ENCODE measurements around the gene ZNF383. TPM values are rescaled to one million over a fixed set of nuclear protein-coding genes. Genes with fewer than 3 reads are reported as not detected.

ZNF383 gene
- 2.1 and 2.7 TPM in 2 replicates for total RNA-seq

GRCh38 chr19:37217775-37218591, at the start of gene ZNF383:
Gene ZNF383, plus strand, starts transcription at chr19:37218214. Its CDS starts 12,240 bp downstream, at chr19:37230454.

GRCh38 chr19:37172368-37173366, 45.3 kb upstream of the ZNF383 start, which contains the start of gene ZNF585A:
Gene ZNF585A, minus strand, starts transcription at chr19:37172695. Its CDS starts 2,785 bp downstream, at chr19:37169910.

Other genes with a start within 250 kb of the ZNF383 start
- 3.1 and 7.5 TPM in 2 replicates for gene ZNF420, start 139.8 kb upstream of the ZNF383 start, total RNA-seq
- gene ZNF585A, start 45.5 kb upstream of the ZNF383 start, total RNA-seq, result 9.4 and 10.0 TPM in 2 replicates
- 17.3 and 24.8 TPM in 2 replicates for gene ZNF585B, start 7.7 kb upstream of the ZNF383 start, total RNA-seq
- gene ZNF527, start 152.9 kb downstream of the ZNF383 start, total RNA-seq, result 3.4 and 4.3 TPM in 2 replicates
- 2.8 and 3.1 TPM in 2 replicates for gene ZNF569, start 249.2 kb downstream of the ZNF383 start, total RNA-seq

Data from cardiac atrium fibroblast (primary cell).